Stimulated activated CD4-positive, alpha-beta T cell treated with anti-CD3 and anti-CD28 coated beads, Interleukin-4, amount 100 ng/mL, for 24 hours (primary cell): ENCODE measurements around the gene HK3.
"Not testable (repeated sequence)": the region's sequence is repeated elsewhere in the genome, so short reads cannot be mapped to it uniquely, and the experiment has no call there.

Source experiments
- DNase-seq: peaks from one replicate; pipeline ENCODE4 v3.0.0-alpha.2; 2020

The HK3 gene

GRCh38 chr5:176881816-176882566, 17.2 kb downstream of the HK3 start:
- DNase-seq: no peak

GRCh38 chr5:176881021-176881749, 18.0 kb downstream of the HK3 start:
- DNase-seq: no peak

- DNase-seq: no peak
These were observed 18.7 kb downstream of the HK3 start for GRCh38 chr5:176880366-176881020.

DNA sequence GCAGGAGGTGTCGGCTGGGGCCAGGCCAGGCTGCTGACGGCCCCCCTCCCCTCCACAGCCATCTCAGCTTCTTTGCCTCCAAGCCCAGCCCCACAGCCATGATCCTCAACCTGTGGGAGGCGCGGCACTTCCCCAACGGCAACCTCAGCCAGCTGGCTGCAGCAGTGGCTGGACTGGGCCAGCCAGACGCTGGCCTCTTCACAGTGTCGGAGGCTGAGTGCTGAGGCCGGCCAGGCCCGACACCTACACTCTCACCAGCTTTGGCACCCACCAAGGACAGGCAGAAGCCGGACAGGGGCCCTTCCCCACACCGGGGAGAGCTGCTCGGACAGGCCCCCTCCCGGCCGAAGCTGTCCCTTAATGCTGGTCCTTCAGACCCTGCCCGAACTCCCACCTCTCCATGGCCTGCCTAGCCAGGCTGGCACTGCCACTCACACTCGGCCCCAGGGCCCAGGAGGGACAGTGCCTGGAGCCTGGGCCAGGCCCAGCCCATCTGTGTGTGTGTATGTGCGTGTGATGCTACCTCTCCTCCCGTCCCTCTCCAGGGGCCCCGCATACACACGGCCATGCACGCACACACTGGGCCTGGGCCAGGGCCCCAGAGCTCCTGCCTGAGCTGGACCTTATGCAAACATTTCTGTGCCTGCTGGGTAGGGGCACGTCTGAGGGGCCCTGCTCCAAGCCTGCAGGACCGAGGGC, 19.3 kb downstream of the HK3 start:
- DNase-seq: no peak

DNA sequence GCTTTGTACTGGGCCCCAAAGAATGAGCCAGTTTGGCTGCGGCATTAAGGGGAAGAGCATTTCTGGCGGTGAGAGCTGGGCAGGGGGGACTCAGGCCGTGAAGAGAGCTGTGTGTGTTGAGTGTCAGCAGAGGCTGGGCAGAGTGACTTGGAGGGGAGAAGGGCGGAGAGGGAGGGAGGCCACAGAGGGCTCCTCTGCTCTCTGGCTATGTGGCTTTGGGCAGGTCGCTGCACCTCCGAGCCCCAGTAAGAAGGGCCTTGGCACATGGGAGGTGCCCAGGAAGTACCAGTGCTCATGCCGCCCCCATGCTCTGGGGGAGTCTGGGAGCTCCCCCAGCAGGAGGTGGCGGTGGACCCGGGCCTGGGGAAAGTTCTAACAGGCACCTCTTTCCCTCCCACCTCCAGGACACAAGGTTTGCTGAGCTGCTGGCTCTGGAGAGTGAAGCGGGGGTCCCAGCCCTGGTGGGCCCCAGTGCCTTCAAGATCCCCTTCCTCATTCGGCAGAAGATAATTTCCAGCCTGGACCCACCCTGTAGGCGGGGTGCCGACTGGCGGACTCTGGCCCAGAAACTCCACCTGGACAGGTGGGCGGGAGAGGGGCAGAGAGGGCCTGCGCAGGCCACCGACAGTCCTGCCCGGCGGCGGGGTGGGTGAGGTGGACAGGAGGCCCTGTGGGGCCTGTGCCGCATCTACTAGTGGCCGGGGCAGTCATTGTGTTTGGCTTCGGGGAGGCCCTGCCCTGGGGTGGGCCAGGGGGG, 20.1 kb downstream of the HK3 start:
- no peak for DNase-seq

DNA sequence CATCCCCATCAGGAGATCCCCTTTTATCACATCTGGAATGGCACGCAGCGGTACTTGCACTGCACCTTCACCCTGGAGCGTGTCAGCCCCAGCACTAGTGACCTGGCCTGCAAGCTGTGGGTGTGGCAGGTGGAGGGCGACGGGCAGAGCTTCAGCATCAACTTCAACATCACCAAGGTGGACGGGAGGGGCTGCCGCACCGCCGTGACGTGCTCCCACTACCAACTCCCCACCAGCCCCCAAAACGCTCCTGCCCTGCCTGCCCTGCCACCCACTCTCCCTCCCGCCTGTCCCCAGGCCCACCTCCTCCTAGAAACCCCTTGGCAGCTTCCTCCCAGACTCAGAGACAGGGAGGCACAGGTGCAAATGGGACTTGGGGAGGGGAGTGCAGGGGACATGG, 20.7 kb downstream of the HK3 start:
- no peak for DNase-seq

DNA sequence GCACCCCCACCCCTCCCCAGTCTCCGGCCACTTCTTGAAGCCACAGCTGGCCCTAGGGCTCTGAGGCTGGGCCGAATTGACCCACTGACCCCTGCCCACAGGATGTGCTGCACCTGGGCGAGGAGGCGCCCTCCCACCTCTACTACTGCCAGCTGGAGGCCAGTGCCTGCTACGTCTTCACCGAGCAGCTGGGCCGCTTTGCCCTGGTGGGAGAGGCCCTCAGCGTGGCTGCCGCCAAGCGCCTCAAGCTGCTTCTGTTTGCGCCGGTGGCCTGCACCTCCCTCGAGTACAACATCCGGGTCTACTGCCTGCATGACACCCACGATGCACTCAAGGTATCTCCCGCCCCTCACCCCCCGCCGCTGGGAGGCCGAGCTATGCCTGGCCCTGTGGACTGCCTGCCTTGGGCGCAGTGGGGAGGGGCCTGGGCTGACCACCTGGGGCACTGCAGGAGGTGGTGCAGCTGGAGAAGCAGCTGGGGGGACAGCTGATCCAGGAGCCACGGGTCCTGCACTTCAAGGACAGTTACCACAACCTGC, 21.3 kb downstream of the HK3 start:
- DNase-seq: no peak

DNA sequence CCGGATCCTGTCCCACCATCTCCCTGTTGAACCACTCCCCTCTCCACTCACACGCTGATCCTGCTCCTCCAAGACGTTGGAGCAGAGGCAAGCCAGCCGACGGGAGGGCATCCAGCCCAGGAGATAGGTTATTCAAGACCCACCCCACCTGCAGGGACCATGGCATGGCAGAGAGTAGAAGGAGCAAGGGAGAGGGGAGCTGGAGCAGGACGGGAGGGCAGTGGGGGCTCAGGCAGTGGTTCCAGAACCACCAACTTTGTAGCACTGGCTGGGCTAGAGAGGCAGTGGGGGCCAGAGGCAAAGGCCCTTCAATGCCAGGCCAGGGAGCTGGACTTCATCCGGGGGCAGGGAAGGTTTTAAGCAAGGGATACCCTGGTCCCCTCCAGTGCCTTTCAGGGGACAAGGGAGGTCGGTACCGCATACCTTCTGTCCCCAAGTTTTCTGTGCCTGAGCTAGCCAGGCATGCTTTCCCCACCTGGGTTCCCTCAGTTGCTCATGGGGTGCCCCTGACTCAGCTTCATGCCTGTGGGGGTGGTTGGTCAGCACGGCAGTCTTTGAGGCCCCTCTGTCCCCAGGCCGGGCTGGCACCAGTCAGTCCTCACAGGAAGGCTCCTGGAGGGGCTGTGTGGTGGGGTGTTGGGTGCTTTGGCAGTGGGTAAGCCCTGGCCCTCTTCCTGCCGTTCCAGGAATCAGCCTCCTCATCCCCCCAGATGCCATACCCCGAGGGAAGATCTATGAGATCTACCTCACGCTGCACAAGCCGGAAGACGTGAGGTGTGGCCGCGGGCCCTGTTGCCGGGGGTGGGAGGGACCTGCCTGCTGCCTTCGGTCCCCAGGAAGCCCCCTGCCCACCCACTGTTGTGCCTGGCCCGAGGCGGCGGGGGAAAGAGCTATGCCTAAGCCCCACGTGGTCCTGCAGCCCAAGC, 22.4 kb downstream of the HK3 start:
- DNase-seq: no peak

DNA sequence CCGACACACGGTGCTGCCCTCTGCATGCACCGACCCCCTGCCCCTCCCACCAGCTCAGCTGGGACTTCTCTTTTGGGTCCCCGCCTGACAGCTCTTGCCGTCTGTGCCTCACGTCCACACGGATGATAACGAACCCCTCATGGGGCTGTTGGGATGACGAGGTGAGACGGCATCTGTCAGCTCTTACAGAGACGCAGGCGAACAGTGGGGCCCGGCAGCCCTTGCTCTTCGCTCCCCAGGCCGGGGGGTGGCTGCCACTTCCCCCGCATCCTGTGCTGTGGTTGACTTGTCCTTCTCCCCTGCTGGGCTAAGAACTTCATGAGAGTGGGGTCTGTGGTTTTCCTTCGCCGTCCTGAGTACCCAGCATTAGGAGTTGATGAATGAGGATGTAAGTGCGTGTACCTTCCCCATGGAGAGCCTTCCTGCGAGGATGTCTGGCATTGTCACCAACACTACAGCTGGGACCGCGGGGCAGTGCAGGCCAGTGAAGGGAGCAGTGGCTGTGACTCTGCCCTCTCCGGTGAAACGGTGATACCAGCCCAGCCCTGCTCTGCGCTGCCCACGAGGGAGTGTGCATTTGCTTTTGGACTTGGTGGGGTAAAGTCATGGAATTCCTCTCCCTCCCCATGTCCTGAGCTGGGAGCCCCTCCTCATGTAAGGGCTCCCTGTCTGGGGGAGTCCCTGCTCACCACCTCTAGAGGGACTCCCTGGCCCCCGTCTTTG, 23.2 kb downstream of the HK3 start:
- no peak for DNase-seq

DNA sequence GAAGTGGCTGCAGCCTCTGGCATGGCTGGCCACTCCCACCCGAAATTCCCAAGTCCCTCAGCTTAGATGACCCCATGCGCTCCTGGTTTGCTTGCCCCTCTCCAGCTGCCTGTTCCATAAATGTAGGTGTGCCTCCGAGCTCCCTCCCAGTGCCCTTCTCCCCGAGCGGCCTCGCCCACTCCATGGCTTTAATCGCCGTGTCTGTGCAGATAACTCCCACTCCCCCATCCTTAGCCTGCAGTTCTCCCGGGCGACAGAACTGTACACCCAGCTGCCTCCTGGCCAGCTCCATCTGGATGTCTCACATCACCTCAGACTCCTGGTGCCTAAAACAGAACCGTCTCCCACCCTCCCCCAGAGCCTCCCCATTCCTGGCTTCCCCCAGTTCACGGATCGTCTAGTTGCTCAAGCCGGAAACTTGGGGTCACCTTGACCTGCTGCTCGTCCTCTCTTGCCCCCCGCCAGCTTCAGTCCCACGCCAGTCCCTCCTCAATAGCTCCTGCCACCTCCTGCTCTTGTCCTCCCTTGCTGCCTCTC, 24.1 kb downstream of the HK3 start:
- DNase-seq: no peak

DNA sequence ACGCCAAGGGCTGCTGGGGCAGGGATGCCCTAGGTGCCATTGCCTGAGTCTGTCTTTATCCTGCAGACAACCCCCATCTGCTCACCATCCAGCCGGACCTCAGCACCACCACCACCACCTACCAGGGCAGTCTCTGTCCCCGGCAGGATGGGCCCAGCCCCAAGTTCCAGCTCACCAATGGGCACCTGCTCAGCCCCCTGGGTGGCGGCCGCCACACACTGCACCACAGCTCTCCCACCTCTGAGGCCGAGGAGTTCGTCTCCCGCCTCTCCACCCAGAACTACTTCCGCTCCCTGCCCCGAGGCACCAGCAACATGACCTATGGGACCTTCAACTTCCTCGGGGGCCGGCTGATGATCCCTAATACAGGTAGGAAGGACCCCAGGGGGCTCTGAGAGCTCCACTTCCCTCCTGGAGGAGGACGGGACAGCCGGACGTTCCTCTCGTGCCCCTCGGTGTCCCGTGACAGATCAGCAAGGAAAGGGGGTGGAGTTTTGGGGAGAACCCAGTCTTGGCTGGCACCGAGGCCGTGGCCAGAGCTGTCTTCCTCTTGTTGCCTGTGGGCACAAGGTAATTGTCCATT, 24.9 kb downstream of the HK3 start:
- DNase-seq: no peak

- no peak for DNase-seq
These were observed 25.5 kb downstream of the HK3 start for GRCh38 chr5:176873541-176874172.

GRCh38 chr5:176873011-176873410, 26.1 kb downstream of the HK3 start:
- DNase-seq: not testable (repeated sequence)

- not testable (repeated sequence) for DNase-seq
These were observed 26.6 kb downstream of the HK3 start for GRCh38 chr5:176872586-176872985.

GRCh38 chr5:176870644-176871043, 28.5 kb downstream of the HK3 start:
- not testable (repeated sequence) for DNase-seq

DNA sequence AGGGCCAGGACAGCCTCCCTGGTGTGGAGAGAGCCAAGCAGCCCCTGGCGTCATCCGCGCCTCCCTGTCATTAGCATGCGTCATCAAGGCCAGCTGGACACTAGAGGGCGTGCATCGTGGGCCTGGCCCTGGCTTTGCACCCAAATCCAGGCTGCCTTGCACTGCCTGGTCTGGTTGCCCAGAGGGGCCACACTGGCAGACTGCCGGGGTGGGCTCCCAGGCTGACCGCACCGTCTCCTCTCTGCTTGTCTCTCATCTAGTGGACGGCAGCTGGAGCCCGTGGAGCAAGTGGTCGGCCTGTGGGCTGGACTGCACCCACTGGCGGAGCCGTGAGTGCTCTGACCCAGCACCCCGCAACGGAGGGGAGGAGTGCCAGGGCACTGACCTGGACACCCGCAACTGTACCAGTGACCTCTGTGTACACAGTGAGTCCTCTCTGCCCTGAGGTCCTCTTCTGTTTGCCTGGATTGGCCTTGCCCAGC, 29.0 kb downstream of the HK3 start:
- DNase-seq: no peak

DNA sequence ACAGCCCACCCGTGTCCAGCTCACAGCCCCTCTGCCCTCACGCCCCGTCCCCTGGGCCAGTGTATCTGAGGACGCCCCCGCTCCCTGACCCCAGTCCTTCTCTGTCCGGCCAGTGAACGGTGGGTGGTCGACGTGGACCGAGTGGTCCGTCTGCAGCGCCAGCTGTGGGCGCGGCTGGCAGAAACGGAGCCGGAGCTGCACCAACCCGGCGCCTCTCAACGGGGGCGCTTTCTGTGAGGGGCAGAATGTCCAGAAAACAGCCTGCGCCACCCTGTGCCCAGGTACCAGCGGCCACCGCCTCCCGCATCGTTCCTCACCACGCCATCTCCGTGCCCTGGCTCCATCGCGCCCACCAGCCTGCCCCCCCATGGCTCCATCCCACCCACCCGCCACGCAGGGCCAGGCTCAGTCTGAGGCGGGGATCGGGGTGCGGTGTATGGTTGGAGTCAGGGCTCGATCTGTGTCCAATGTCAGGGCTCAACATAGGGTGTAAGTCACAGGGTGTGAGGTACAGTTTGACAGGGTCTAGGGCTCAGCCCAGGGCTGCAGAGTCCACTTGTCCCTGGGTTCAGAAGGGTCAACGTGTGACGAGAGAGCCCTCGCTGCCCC, 29.5 kb downstream of the HK3 start:
- no peak for DNase-seq

- DNase-seq: no peak
These were observed 30.4 kb downstream of the HK3 start for GRCh38 chr5:176868731-176869130.

- DNase-seq: no peak
These were observed 31.0 kb downstream of the HK3 start for GRCh38 chr5:176868126-176868525.
